Endothelial cell of umbilical vein (primary cell): ENCODE results near the gene ZNF362. TPM values are rescaled to one million over a fixed set of nuclear protein-coding genes. Genes with fewer than 3 reads are reported as not detected.

Source experiments
- BruUV-seq: library from RNA; stranded (reverse); fragments of 400-500 nt; replicated peaks from 2 replicates; lab custom pipeline; 2021; lab: Mats Ljungman, UMichigan
- CTCF ChIA-PET: fragments of 300-600, 350-600 bp; sonication (Branson Sonifier 250); formaldehyde crosslinking; loops from one replicate; lab custom pipeline; 2021; ENCODE audit warnings: antibody characterized with exemption, inconsistent platforms; lab: Charles Lee
- POLR2A ChIA-PET: fragments of 300-600, 350-600 bp; sonication (Branson Sonifier 250); formaldehyde crosslinking; loops from one replicate; lab custom pipeline; 2021; ENCODE audit warnings: antibody characterized with exemption, inconsistent platforms; lab: Charles Lee
- DNase-seq: peaks from one replicate; pipeline ENCODE4 v3.0.0-alpha.2; 2011; ENCODE audit warnings: low read depth, low spot score
- FAIRE-seq: peaks from 2 replicates; lab custom pipeline; 2011; peaks lifted over from hg19 to GRCh38; lab: Jason Lieb, UNC
- H2AFZ ChIP-seq: 2 replicates; pipeline ENCODE4 v1.6.0; 2012; ENCODE audit warnings: low read depth, low read length, control low read depth, inconsistent platforms
- H3K27ac ChIP-seq: 2 replicates; pipeline ENCODE4 v1.5.1; 2011; ENCODE audit warnings: low read depth, mild to moderate bottlenecking, control low read depth, low read length, moderate library complexity; ENCODE audit not compliant: insufficient read depth
- H3K27me3 ChIP-seq, 2 experiments: 2 replicates each; pipeline versions ENCODE4 v1.6.0 to v1.6.1; 2011; ENCODE audit warnings: low read length in 2 of 2, mixed read lengths in 1 of 2; ENCODE audit not compliant: control insufficient read depth in 2 of 2, insufficient read depth in 2 of 2
- H3K36me3 ChIP-seq, 2 experiments: 2 replicates in 1 of 2; 3 replicates in 1 of 2; pipeline ENCODE4 v1.5.1; 2011; ENCODE audit warnings: low read length in 2 of 2, mild to moderate bottlenecking in 1 of 2, moderate library complexity in 1 of 2; ENCODE audit not compliant: control insufficient read depth in 2 of 2, insufficient read depth in 2 of 2; ENCODE audit errors: extremely low read depth in 1 of 2
- H3K4me1 ChIP-seq: 3 replicates; pipeline ENCODE4 v1.5.1; 2011; ENCODE audit warnings: mild to moderate bottlenecking, low read length; ENCODE audit not compliant: control insufficient read depth, insufficient read depth; ENCODE audit errors: extremely low read depth
- H3K4me2 ChIP-seq: 2 replicates; pipeline ENCODE4 v1.6.1; 2011; ENCODE audit warnings: low read length, control low read depth, mixed read lengths; ENCODE audit not compliant: insufficient read depth
- H3K4me3 ChIP-seq, 3 experiments: fragments of 200-600 bp in 1 of 3; sonication (generic), shearing (Covaris generic) in 1 of 3; replicated peaks in 1 of 3; 2 replicates each; pipeline ENCODE4 v1.5.1; 2011 to 2016; ENCODE audit warnings: control low read depth in 3 of 3, low read length in 3 of 3, mild to moderate bottlenecking in 2 of 3, inconsistent platforms in 1 of 3, low read depth in 1 of 3, moderate library complexity in 1 of 3; ENCODE audit not compliant: insufficient read depth in 1 of 3
- H3K79me2 ChIP-seq: 2 replicates; pipeline ENCODE4 v1.6.0; 2012; ENCODE audit warnings: low read length, inconsistent platforms; ENCODE audit not compliant: control insufficient read depth, insufficient read depth
- H3K9ac ChIP-seq: replicated peaks from 2 replicates; pipeline ENCODE3; 2011; ENCODE audit warnings: low read length, control low read depth; ENCODE audit not compliant: insufficient read depth; ENCODE audit errors: extremely low read depth
- H3K9me1 ChIP-seq: replicated peaks from 3 replicates; pipeline ENCODE4 v1.6.0; 2011; ENCODE audit warnings: mild to moderate bottlenecking, low read length; ENCODE audit not compliant: control insufficient read depth, insufficient read depth; ENCODE audit errors: extremely low read depth
- H3K9me3 ChIP-seq: replicated peaks from 2 replicates; pipeline ENCODE4 v1.5.1; 2012; ENCODE audit warnings: low read length, inconsistent platforms; ENCODE audit not compliant: control insufficient read depth, insufficient read depth
- H4K20me1 ChIP-seq: replicated peaks from 2 replicates; pipeline ENCODE3; 2011; ENCODE audit warnings: mild to moderate bottlenecking, low read length; ENCODE audit not compliant: control insufficient read depth, insufficient read depth; ENCODE audit errors: extremely low read depth
- EZH2 ChIP-seq: IDR thresholded peaks from 2 replicates; pipeline ENCODE4 v1.6.1; 2012; ENCODE audit warnings: borderline replicate concordance, low read depth, mild to moderate bottlenecking, moderate library complexity, low read length, inconsistent platforms; ENCODE audit not compliant: severe bottlenecking
- FOS ChIP-seq: IDR thresholded peaks from 2 replicates; pipeline ENCODE4 v1.6.1; 2011; ENCODE audit warnings: mild to moderate bottlenecking, low read length, moderate library complexity, borderline replicate concordance; ENCODE audit not compliant: insufficient read depth
- GATA2 ChIP-seq: IDR thresholded peaks from 2 replicates; pipeline ENCODE4 v1.7.0; 2011; ENCODE audit warnings: low read depth, mild to moderate bottlenecking, moderate library complexity, mixed read lengths, low read length; ENCODE audit not compliant: insufficient read length, insufficient read depth
- JUN ChIP-seq: IDR thresholded peaks from 2 replicates; pipeline ENCODE4 v1.6.1; 2011; ENCODE audit warnings: borderline replicate concordance, low read depth; ENCODE audit not compliant: insufficient read length, insufficient read depth
- MYC ChIP-seq: IDR thresholded peaks from one replicate; pipeline ENCODE4 v1.6.1; 2011; ENCODE audit warnings: mild to moderate bottlenecking, low read depth, low read length
- POLR2A ChIP-seq: IDR thresholded peaks from 2 replicates; pipeline ENCODE4 v1.6.1; 2012; ENCODE audit warnings: low read depth, mild to moderate bottlenecking, control low read depth, low read length
- POLR2AphosphoS5 ChIP-seq: IDR thresholded peaks from 2 replicates; pipeline ENCODE4 v1.6.1; 2012; ENCODE audit warnings: low read depth, mild to moderate bottlenecking, control low read depth, low read length, moderate library complexity; ENCODE audit not compliant: insufficient read depth
- dilution Hi-C: fragments of 300-500 bp; cut with MboI; formaldehyde crosslinking; loops from one replicate; pipeline ENCODE4 v1.15.0; 2019; ENCODE audit warnings: low sequenced_read_pairs; ENCODE audit not compliant: extremely low pct_ligation_motif_present
- intact Hi-C: fragments of 100-400 bp; cut with micrococcal nuclease; formaldehyde crosslinking; loops from one replicate; pipeline ENCODE4 v1.10.0; 2022
- polyA plus RNA-seq, 4 experiments: library from polyadenylated mRNA; depleted of rRNA in 3 of 4; stranded (reverse) in 3 of 4; unstranded in 1 of 4; fragments of >200 nt; gene quantifications; 2 replicates each; pipeline versions ENCODE4 v1.2.1 to v1.2.3, GENCODE V29; 2011 to 2012; ENCODE audit warnings: missing spikeins in 1 of 4
- total RNA-seq: library from RNA; stranded (reverse); gene quantifications from 2 replicates; pipeline ENCODE4 v1.2.3, GENCODE V29; 2021
- TF ChIP-seq, protein P1 (sequence below): IDR thresholded peaks from 2 replicates; pipeline ENCODE4 v1.6.1; 2011; ENCODE audit not compliant: insufficient read depth, insufficient read length
- TF ChIP-seq, protein P2 (sequence below), 2 donors: IDR thresholded peaks; 1 replicate in 1 of 2; 2 replicates in 1 of 2; pipeline ENCODE4 v1.5.1; 2011; ENCODE audit warnings: low read length in 2 of 2, mild to moderate bottlenecking in 2 of 2, moderate library complexity in 2 of 2, control low read depth in 1 of 2, inconsistent platforms in 1 of 2, low read depth in 1 of 2; ENCODE audit not compliant: insufficient read depth in 1 of 2; ENCODE audit errors: extremely low read depth in 1 of 2

The ZNF362 gene
- total and polyA plus RNA-seq, 2 donors (not counting 3 experiments of a cell fraction or from before 2014, with no cell fraction given): 28.4 to 35.3 TPM

DNA sequence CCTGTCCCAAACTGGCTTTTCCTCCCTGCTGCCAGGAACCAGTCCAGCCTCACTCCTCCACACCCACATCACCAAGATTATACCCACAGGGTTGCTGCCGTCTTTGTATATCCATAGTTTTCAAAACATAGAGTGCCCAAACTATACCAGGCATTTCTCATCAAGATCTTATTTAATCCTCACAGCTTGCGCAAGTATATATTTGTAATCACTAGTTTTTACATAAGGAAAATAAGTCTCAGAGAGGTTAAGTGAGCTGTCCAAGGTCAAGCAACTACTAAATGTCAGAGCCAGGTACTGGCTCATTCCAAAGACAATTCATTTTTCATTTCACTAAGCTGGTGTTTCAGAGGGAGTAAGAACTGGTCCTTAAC lies 34.9 kb upstream of the ZNF362 start:
- H3K4me3 ChIP-seq: no peak overlapping the region
- TF ChIP-seq POLR2AphosphoS5: no peak
- no peak for TF ChIP-seq MYC
- no peak for TF ChIP-seq EZH2
- no peak for TF ChIP-seq GATA2
- dilution Hi-C loops: no loop called here
- H2AFZ ChIP-seq: no peak overlapping the region
- no peak overlapping the region for H3K9ac ChIP-seq
- H3K79me2 ChIP-seq: no peaks in the 10 kb centered on the region
- H3K4me2 ChIP-seq: no peak overlapping the region
- H3K27me3 ChIP-seq: peaks cover 6 to 16% of the 10 kb centered on the region in 2 experiments
- H3K9me3 ChIP-seq: no peaks in the 10 kb centered on the region
- FAIRE-seq: no peak
- ChIA-PET CTCF (interaction anchor here (1.2 to 1.4 kb wide), 2 partner anchors 75 to 83 kb away, joined by 3 read pairs; no protein-coding TSS in a partner anchor), POLR2A (no interaction called here)
- H4K20me1 ChIP-seq: no peaks in the 10 kb centered on the region
- BruUV-seq: no TSS peak
- no peaks in the 10 kb centered on the region for H3K9me1 ChIP-seq
- no peak overlapping the region for H3K27ac ChIP-seq
- H3K4me1 ChIP-seq: peaks cover 5% of the 10 kb centered on the region
- intact Hi-C loops: no loop called here
- DNase-seq: no peak
- H3K36me3 ChIP-seq: no peaks in the 10 kb centered on the region

DNA sequence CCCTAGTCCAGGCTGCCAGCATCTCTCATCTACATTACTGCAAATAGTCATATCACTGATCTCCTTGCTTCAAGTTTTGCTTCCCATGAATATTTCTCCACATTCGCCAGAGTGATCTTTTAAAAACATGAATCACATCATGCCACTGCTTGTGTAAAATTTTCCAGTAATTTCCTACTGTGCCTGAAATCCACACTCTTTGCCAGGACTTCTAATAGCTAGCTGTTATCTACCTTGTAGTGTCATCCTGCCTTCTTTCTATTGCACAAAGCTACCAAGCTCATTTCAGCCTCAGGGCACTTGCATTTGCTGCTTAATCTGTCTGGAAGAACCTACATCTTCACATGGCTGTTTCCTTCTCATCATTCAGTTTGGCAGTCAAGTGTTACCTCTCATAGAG lies 33.9 kb upstream of the ZNF362 start:
- intact Hi-C loops (no loop called here), dilution Hi-C loops (no loop called here)
- no peak overlapping the region for H3K9ac ChIP-seq
- H3K4me3 ChIP-seq: no peak overlapping the region
- H3K27me3 ChIP-seq: peaks cover 6 to 16% of the 10 kb centered on the region in 2 experiments
- H3K4me1 ChIP-seq: peaks cover 5% of the 10 kb centered on the region
- H3K79me2 ChIP-seq: no peaks in the 10 kb centered on the region
- no peaks in the 10 kb centered on the region for H4K20me1 ChIP-seq
- no peak for FAIRE-seq
- no TSS peak for BruUV-seq
- H3K9me1 ChIP-seq: no peaks in the 10 kb centered on the region
- H3K36me3 ChIP-seq: no peaks in the 10 kb centered on the region
- H3K27ac ChIP-seq: no peak overlapping the region
- POLR2A ChIA-PET: no interaction called here
- no peak for DNase-seq
- CTCF ChIA-PET: interaction anchor here (1.2 to 1.4 kb wide), 2 partner anchors 74 to 84 kb away, joined by 3 read pairs; no protein-coding TSS in a partner anchor
- H3K4me2 ChIP-seq: no peak overlapping the region
- H2AFZ ChIP-seq: no peak overlapping the region
- TF ChIP-seq, protein P1, sequence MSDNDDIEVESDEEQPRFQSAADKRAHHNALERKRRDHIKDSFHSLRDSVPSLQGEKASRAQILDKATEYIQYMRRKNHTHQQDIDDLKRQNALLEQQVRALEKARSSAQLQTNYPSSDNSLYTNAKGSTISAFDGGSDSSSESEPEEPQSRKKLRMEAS: no peak
- TF ChIP-seq, protein P2, sequence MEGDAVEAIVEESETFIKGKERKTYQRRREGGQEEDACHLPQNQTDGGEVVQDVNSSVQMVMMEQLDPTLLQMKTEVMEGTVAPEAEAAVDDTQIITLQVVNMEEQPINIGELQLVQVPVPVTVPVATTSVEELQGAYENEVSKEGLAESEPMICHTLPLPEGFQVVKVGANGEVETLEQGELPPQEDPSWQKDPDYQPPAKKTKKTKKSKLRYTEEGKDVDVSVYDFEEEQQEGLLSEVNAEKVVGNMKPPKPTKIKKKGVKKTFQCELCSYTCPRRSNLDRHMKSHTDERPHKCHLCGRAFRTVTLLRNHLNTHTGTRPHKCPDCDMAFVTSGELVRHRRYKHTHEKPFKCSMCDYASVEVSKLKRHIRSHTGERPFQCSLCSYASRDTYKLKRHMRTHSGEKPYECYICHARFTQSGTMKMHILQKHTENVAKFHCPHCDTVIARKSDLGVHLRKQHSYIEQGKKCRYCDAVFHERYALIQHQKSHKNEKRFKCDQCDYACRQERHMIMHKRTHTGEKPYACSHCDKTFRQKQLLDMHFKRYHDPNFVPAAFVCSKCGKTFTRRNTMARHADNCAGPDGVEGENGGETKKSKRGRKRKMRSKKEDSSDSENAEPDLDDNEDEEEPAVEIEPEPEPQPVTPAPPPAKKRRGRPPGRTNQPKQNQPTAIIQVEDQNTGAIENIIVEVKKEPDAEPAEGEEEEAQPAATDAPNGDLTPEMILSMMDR (IDR thresholded peaks at IDR 0.05; ENCODE audit: extremely low read depth in 1 of 2, insufficient read depth in 1 of 2, low read depth in 1 of 2, low read length in 2 of 2): no peak
- TF ChIP-seq POLR2A: no peak
- no peak for TF ChIP-seq FOS
- no peak for TF ChIP-seq JUN
- no peak for TF ChIP-seq POLR2AphosphoS5
- TF ChIP-seq MYC: no peak
- TF ChIP-seq EZH2: no peak
- no peak for TF ChIP-seq GATA2
- no peaks in the 10 kb centered on the region for H3K9me3 ChIP-seq
